Astrocyte (in vitro differentiated cells and primary cell): ENCODE data around the gene UGGT2.

Experiments used
- CTCF ChIP-seq: IDR thresholded peaks from 2 replicates; pipeline ENCODE4 v1.5.1; 2011; ENCODE audit warnings: low read depth, mild to moderate bottlenecking, inconsistent platforms, low read length, moderate library complexity; ENCODE audit not compliant: insufficient read depth
- EZH2 ChIP-seq: IDR thresholded peaks from 2 replicates; pipeline ENCODE4 v1.6.1; 2012; ENCODE audit warnings: mild to moderate bottlenecking, low read length, inconsistent platforms; ENCODE audit not compliant: insufficient read depth

GRCh38 chr13:96003304-96003703, 49.9 kb downstream of the UGGT2 start:
- TF ChIP-seq CTCF (peak; percentile 9), EZH2 (no peak)
